Calu3 (cell line): ENCODE results near the gene RBMY1A1. TPM values are rescaled to one million over a fixed set of nuclear protein-coding genes. Genes with fewer than 3 reads are reported as not detected.

Source experiments
- total RNA-seq: library from RNA; stranded (reverse); gene quantifications from 2 replicates; pipeline ENCODE4 v1.2.3, GENCODE V29; 2022

Gene RBMY1A1
- total RNA-seq, 1 experiment from 2014 or later, result not detected

Other genes starting within 250 kb of the RBMY1A1 start
- not detected in 2 replicates for gene RBMY1B, start 23.5 kb upstream of the RBMY1A1 start, total RNA-seq